Measurements from ENCODE around the gene RIMBP2. TPM values are rescaled to one million over a fixed set of nuclear protein-coding genes. Genes with fewer than 3 reads are reported as not detected.

Gene RIMBP2
- total and polyA plus RNA-seq, 9 of the 15 experiments (the other 6 are each of a cell fraction or from before 2014, with no cell fraction given): not detected

- no peak overlapping the region for H3K9ac ChIP-seq (ENCODE audit: insufficient read depth in 1 of 2, low read depth in 2 of 2, low read length in 2 of 2)
These were observed 269.0 kb downstream of the RIMBP2 start for GRCh38 chr12:130446846-130447654.

More at GRCh38 chr12:130446846-130447654, 269.0 kb downstream of the RIMBP2 start:
- intact Hi-C loops (cut with micrococcal nuclease) (no loop called here), in situ Hi-C loops (cut with MboI) (no loop called here)
- ChIA-PET CTCF (ENCODE audit: low intra/inter-chr PET ratio) (no interaction called here), POLR2A (no interaction called here)
- TF ChIP-seq ERF (CRISPR knock-in tag; IDR thresholded peaks at IDR 0.05) (no peak), PTRF (tag; IDR thresholded peaks at IDR 0.05) (no peak), TAL1 (IDR thresholded peaks at IDR 0.05) (no peak), SUPT5H (IDR thresholded peaks at IDR 0.05) (no peak), TAF7 (tag; IDR thresholded peaks at IDR 0.05) (no peak), SMARCA5 (IDR thresholded peaks at IDR 0.05) (no peak), ETS1 (conservative IDR thresholded peaks at IDR 0.05; ENCODE audit: control insufficient read depth, low read depth, low read length) (no peak), ZNF76 (CRISPR knock-in tag; IDR thresholded peaks at IDR 0.05; ENCODE audit: borderline replicate concordance) (no peak), EWSR1 (IDR thresholded peaks at IDR 0.05; ENCODE audit: borderline replicate concordance, low read depth, partially characterized antibody) (no peak), ATF7 (IDR thresholded peaks at IDR 0.05) (no peak), HMG20A (CRISPR knock-in tag; conservative IDR thresholded peaks at IDR 0.05) (no peak), SREBF2 (CRISPR knock-in tag; IDR thresholded peaks at IDR 0.05) (no peak)
- Histone ChIP-seq H3K4me1 (replicated peaks in 1 of 2; ENCODE audit: control insufficient read depth in 2 of 2, insufficient read depth in 2 of 2, low read length in 2 of 2) (peaks cover 0 to 13% of the 10 kb centered on the region in 2 experiments; a peak in 2 of 5 replicates), H3K79me2 (ENCODE audit: control insufficient read depth, insufficient read depth, low read length) (no peaks in the 10 kb centered on the region), H3K4me3 (no peak overlapping the region), H4K20me1 (replicated peaks; ENCODE audit: control insufficient read depth, insufficient read depth, low read length) (0 out of 2 replicates have a peak, but pooled peaks cover 2% of the 10 kb centered on the region), H3K9me1 (ENCODE audit: control insufficient read depth, insufficient read depth, low read length) (peaks cover 7% of the 10 kb centered on the region), H3K4me2 (ENCODE audit: insufficient read depth, low read length) (no peak overlapping the region), H3K36me3 (ENCODE audit: control insufficient read depth, insufficient read depth, low read length) (no peaks in the 10 kb centered on the region), H3K9me3 (replicated peaks; ENCODE audit: control insufficient read depth, insufficient read depth, low read depth, low read length) (no peaks in the 10 kb centered on the region), H3K27me3 (ENCODE audit: control insufficient read depth in 2 of 2, insufficient read depth in 2 of 2, low read length in 2 of 2) (peaks cover 6 to 82% of the 10 kb centered on the region in 2 experiments; a peak in 4 of 5 replicates), H2AFZ (ENCODE audit: low read depth, low read length) (no peak overlapping the region), H3K27ac (ENCODE audit: extremely low read depth, low read depth, low read length) (no peak overlapping the region)
- FAIRE-seq (no peak), ATAC-seq (no peak), DNase-seq (ENCODE audit: extremely low read depth in 1 of 4, low spot score in 3 of 4) (no peak)
- WGBS (ENCODE audit: insufficient coverage, low coverage, missing lambda C conversion rate): 1% methylated on average over 30 of the region's 32 CpGs
- BruUV-seq (replicated peaks): no TSS peak

All from K562 (cell line).